Measurements from ENCODE around the gene TTR.
A peak's percentile ranks its signal among the peaks of the same experiment; 100 is the strongest.

The TTR gene

DNA sequence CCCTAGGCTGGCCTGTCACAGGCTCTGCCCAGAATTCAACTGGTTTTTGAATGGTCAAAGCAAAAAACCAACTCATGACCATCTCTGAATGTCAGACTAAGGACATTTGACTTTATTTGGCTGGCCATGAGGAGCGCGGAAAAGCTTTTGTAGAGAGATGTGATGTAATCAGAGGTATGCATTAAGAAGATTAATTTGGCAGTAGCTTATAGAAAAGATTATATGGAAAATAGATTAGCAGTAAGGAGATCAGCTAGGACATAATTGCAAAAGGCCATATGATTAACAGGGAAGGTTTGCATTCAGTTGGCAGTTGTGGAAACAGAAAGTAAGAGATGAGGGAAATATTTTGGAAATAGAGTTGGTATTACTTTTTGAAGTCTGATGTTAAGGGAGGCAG is 12.3 kb upstream of the TTR start:
- no peak for DNase-seq (ENCODE audit: low read depth in 3 of 3)

DNA sequence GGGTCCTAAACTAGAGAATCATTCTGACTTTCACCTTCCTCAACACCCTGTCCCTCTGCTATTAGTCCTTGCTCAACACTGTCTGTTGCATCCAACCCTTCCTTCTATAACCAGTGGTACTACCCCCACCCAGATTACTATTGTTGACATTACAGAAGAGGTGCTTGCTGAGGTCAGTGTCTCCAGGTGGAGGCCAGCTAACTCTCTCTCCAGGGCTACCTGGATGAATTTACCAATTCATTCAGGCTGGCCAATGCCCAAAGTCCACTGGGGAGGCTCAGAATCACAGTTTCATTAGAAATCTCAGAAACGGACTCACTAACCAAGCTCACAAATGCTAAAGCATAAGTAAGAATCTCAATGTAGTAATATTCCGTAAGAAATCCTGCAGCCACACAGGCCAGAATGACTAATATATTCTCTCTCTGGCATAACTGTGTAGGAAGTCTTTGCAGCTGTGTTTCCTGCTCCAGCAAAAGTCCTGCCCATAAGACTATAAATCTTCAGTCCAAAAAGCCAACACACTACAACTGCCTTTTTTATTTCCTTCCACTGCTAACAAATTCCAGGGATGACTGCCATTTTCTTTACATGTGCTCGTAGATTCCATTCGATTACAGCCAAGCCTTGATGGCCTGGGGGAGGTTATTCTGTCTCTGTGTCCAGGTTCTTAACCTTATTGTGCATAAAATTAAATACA is 10.0 kb upstream of the TTR start:
- DNase-seq (ENCODE audit: low read depth in 3 of 3), result no peak

GRCh38 chr18:31583185-31583854 is 8.4 kb upstream of the TTR start:
- no peak for DNase-seq (ENCODE audit: low read depth in 3 of 3)

GRCh38 chr18:31585991-31586390 is 5.7 kb upstream of the TTR start:
- DNase-seq (ENCODE audit: low read depth in 3 of 3), result no peak

DNA sequence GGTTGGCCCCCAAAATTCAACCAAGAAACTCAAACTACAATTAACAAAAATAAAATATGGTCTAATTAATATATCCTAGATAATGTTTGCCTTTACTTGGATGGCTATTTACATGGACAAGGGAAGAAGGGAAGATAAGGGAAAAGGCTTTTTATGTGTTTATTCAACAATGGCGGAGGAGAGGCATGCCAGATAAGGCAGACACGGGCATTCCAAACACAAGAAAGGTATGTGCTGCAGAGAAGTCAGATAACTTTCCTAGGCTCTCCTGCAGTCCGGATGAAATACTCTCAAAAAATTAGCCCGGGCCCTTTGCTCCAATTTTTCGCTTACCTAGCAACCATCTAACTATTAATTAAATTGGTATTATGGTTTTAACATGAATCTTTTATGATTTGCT is 5.1 kb upstream of the TTR start:
- no peak for DNase-seq (ENCODE audit: low read depth in 3 of 3)

DNA sequence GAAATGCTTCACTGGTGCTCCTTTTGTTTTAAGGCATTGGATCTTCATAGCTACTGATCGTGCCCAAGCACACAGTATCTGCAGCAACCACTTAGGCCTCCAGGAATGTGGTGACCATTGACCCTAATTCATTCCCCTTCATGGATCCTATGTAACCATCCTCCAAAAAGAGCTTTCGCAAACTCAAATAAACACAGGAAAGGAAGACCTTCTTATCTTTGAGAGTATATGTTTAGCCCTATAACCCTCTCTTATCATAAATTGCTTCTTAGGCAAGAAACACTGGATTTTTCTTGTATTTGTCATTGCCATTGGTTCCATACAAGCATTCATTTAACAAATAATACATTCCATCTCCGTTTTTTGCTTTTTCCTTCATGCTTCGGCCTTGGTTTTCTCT is 4.1 kb upstream of the TTR start:
- DNase-seq (ENCODE audit: low read depth in 3 of 3), result no peak

GRCh38 chr18:31590570-31590969 is 1.1 kb upstream of the TTR start:
- no peak for DNase-seq (ENCODE audit: low read depth in 3 of 3)

- no peak for DNase-seq (ENCODE audit: low read depth in 3 of 3)
Observed at GRCh38 chr18:31591113-31591512, 564 bp upstream of the TTR start.

DNA sequence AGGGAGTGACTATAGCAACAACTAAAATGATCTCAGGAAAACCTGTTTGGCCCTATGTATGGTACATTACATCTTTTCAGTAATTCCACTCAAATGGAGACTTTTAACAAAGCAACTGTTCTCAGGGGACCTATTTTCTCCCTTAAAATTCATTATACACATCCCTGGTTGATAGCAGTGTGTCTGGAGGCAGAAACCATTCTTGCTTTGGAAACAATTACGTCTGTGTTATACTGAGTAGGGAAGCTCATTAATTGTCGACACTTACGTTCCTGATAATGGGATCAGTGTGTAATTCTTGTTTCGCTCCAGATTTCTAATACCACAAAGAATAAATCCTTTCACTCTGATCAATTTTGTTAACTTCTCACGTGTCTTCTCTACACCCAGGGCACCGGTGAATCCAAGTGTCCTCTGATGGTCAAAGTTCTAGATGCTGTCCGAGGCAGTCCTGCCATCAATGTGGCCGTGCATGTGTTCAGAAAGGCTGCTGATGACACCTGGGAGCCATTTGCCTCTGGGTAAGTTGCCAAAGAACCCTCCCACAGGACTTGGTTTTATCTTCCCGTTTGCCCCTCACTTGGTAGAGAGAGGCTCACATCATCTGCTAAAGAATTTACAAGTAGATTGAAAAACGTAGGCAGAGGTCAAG is 955 bp downstream of the TTR start:
- DNase-seq (ENCODE audit: low read depth in 3 of 3), result no peak

GRCh38 chr18:31595121-31595771 is 3.6 kb downstream of the TTR start:
- DNase-seq (ENCODE audit: low read depth in 3 of 3), result no peak

DNA sequence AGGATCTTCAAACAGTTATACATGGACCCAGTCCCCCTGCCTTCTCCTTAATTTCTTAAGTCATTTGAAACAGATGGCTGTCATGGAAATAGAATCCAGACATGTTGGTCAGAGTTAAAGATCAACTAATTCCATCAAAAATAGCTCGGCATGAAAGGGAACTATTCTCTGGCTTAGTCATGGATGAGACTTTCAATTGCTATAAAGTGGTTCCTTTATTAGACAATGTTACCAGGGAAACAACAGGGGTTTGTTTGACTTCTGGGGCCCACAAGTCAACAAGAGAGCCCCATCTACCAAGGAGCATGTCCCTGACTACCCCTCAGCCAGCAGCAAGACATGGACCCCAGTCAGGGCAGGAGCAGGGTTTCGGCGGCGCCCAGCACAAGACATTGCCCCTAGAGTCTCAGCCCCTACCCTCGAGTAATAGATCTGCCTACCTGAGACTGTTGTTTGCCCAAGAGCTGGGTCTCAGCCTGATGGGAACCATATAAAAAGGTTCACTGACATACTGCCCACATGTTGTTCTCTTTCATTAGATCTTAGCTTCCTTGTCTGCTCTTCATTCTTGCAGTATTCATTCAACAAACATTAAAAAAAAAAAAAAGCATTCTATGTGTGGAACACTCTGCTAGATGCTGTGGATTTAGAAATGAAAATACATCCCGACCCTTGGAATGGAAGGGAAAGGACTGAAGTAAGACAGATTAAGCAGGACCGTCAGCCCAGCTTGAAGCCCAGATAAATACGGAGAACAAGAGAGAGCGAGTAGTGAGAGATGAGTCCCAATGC is 4.6 kb downstream of the TTR start:
- DNase-seq (ENCODE audit: low read depth in 3 of 3), result no peak

DNA sequence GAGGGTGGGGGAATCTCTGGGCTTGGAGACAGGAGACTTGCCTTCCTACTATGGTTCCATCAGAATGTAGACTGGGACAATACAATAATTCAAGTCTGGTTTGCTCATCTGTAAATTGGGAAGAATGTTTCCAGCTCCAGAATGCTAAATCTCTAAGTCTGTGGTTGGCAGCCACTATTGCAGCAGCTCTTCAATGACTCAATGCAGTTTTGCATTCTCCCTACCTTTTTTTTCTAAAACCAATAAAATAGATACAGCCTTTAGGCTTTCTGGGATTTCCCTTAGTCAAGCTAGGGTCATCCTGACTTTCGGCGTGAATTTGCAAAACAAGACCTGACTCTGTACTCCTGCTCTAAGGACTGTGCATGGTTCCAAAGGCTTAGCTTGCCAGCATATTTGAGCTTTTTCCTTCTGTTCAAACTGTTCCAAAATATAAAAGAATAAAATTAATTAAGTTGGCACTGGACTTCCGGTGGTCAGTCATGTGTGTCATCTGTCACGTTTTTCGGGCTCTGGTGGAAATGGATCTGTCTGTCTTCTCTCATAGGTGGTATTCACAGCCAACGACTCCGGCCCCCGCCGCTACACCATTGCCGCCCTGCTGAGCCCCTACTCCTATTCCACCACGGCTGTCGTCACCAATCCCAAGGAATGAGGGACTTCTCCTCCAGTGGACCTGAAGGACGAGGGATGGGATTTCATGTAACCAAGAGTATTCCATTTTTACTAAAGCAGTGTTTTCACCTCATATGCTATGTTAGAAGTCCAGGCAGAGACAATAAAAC is 6.5 kb downstream of the TTR start:
- no peak for DNase-seq (ENCODE audit: low read depth in 3 of 3)

- DNase-seq (ENCODE audit: low read depth in 3 of 3), result peak in 1 of 3 donors; percentile 4
Observed at GRCh38 chr18:31603315-31603714, 11.6 kb downstream of the TTR start.

DNA sequence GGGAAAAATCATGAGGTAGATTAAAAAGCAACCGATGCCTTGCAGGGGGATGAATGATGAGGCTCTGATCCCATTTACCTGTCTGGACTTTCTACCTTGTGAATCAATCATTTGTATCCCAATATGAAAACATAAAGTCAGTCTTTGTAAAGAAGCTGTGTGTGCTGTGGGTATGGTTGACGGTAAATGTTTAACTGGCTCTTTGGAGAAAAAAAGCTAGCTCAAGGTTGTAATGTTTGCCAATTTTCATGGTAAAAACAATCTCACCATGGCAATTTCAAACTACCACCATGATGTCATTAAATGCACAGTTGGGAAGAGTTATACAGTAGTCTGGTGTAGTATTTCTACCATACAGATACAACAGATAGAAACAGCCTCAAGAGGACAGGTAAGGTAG is 14.6 kb downstream of the TTR start:
- no peak for DNase-seq (ENCODE audit: low read depth in 3 of 3)

- no peak for DNase-seq (ENCODE audit: low read depth in 3 of 3)
Observed at GRCh38 chr18:31607384-31607783, 15.7 kb downstream of the TTR start.

DNA sequence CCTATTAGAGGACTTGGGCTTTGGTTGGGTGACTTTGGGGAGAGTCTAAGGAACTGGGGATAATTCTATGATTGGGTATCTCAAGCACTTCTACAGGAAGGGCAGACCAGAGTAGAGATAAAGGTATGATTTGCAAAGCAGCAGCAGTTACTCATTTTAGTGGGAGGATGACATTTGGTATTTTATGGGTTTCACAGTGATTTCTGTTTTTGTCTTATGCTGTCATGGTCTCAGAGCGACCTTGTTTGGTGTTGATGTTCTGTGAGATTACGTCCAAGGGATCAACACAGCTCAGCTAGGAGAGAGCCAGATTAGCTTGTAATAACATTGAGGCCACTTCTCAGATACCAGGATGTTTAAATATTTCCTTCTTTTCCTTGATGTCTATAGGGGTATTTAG is 18.2 kb downstream of the TTR start:
- no peak for DNase-seq (ENCODE audit: low read depth in 3 of 3)

DNA sequence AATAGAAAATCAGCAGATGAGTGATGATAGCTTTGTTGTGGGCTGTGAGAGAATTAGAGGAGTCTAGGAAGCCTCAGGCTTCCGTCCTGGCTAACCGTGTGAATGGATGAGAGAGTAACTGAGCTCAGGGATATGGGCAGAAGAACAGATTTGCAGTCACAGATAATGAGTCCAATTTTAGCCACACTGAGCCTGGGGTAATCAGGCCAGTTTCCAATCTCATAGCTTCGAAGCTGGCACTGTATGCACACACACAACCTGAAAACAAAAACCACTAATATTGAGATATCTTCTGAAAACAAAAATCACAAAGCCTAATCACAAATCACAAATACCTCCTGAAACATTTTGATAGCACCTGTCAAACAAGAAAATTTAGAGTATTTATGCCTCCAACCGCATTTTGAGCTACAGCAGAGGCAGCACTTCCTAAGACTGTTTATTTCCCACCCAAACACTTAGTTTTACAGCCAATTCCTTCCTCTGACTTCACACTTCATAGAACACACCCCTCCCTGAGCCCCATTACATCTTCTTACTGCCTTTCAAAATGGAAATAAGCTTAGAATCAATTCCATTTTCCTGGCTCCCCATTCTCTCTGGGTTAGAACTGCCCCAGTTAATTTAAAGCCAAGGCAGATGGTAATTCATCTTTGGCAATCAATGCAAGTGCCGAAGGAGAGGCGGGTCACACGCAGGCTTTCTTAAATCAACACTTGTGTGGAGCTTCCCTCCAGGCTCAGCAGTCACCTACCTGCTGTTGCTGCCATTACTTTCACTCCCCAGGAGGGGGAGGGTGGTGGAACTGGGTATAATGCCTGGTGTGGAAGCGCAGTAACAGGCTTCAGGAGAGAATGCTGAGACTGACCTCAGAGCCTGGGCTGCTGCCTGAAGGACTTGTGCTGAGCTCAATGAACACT is 18.9 kb downstream of the TTR start:
- DNase-seq (ENCODE audit: low read depth in 3 of 3), result no peak

DNA sequence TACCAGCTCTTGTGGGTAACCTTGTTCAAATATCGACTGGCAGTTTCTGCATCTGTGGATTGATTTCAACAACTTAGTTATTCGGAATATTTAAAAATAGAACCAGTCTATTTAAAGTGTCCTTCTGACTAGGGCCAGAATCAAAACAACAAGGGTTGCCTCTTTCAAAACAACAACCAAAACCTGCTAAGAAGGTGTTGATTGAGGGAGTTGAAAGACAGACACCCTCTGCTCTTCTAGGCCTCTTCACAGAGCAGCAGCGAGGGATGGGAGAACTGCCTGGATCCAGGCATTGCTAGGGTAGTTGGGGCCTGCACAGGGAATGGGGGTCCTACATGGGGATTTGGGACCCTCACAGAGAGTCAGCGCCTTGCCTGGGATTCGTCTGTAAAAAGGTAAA is 19.8 kb downstream of the TTR start:
- no peak for DNase-seq (ENCODE audit: low read depth in 3 of 3)

DNA sequence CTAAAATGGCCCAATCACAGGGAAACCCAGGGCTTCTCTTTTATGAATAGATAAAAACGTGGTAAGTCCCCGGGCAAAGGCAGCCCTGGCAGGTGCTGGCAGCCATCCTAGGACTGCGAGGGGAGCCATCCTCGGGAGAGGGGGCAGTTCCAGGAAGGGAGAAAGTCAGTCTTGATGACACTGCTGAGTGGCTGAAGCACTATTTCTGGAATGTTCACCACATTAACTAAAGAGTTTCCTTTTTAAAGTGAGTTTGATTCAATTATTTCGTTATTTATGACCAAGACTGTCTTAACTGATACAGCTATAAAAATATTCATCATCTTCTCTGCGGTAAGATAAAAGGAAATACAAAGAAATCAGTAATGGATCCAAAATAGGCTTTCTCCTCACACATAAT is 20.4 kb downstream of the TTR start:
- no peak for DNase-seq (ENCODE audit: low read depth in 3 of 3)

DNA sequence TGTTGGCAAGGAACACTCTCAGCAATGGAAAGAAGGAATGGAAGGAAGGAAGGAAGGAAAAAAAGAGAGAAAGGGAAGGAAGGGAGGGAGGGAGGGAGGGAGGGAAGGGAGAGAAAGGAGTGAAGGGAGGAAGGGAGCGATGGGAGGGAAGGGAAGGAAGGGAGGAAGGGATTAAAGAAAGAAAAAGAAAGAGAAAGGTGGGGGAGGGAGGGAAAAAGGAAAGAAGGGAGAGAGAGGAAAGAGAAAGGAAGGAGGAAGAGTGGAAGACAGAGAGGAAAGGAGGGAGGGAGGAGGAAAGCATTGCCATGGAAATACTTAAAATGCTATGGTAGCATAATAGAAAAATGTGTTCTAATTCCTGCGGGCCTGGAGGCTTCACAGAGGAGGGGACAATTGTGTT is 22.4 kb downstream of the TTR start:
- no peak for DNase-seq (ENCODE audit: low read depth in 3 of 3)

All from stimulated activated CD4-positive, alpha-beta T cell treated with anti-CD3 and anti-CD28 coated beads, TNF-alpha, amount 100 ng/mL, for 48 hours (primary cell).